ENCODE data around the gene EED.
"Not testable (repeated sequence)": the region's sequence is repeated elsewhere in the genome, so short reads cannot be mapped to it uniquely, and the experiment has no call there.

The EED gene

GRCh38 chr11:86301742-86302091 is 57.2 kb downstream of the EED start:
- peak; percentile 58 for DNase-seq

- peak; percentile 91 for DNase-seq
Measured at GRCh38 chr11:86302092-86302793, 57.7 kb downstream of the EED start, which contains the start of gene HIKESHI. Gene HIKESHI, plus strand, starts transcription at chr11:86302240. Its CDS starts 209 bp downstream, at chr11:86302449.

- DNase-seq = no peak
Measured at GRCh38 chr11:86303257-86303656, 58.7 kb downstream of the EED start.

GRCh38 chr11:86308710-86309109 is 64.2 kb downstream of the EED start:
- DNase-seq = not testable (repeated sequence)

- DNase-seq = no peak
Measured at GRCh38 chr11:86313793-86314192, 69.2 kb downstream of the EED start.

- no peak for DNase-seq
Measured at GRCh38 chr11:86314636-86315035, 70.1 kb downstream of the EED start.
